ENCODE results near the gene RHOH.

DNA sequence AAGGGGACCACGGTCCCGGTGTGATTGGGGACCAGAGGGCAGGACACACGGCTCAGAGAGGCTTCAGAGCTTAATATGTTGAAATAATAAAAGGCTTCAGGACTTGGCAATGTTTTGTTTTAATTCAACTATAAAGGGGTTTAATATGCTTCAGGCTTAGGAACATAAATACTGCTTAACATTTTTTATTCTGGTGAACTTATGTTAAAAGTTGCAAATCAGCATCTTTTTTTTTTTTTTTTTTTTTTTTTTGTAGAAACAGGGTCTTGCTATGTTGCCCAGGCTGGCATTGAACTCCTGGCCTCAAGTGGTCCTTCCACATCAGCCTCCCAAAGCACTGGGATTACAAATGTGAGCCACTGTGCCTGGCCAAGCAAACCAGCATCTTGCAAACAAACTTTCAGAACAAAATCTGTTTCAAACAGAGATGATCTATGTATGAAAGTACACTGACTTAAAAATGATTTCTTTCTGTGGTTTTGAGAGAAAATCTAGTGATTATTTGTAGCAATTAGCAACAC is 37.7 kb downstream of the RHOH start:
- TF ChIP-seq FOXK2 (IDR thresholded peaks at IDR 0.05) (no peak), LEF1 (IDR thresholded peaks at IDR 0.05; ENCODE audit: borderline replicate concordance) (no peak), ELF4 (IDR thresholded peaks at IDR 0.05) (no peak), L3MBTL2 (conservative IDR thresholded peaks at IDR 0.05) (no peak), NFRKB (IDR thresholded peaks at IDR 0.05) (no peak), SP1 (IDR thresholded peaks at IDR 0.05) (no peak), FOXM1 (IDR thresholded peaks at IDR 0.05; ENCODE audit: borderline replicate concordance) (no peak), SUZ12 (IDR thresholded peaks at IDR 0.05) (no peak)

All from HEK293T (cell line).